Right lobe of liver (tissue), 6 donors: ENCODE measurements around the gene ADCY1. TPM values are rescaled to one million over a fixed set of nuclear protein-coding genes. Genes with fewer than 3 reads are reported as not detected.

Experiments
- ATAC-seq, 4 donors: fragments of 200-7000 bp; cut with Tn5 transposase; one replicate each; pipeline ENCODE4 v1.9.1; 2020; ENCODE audit warnings: mild to moderate bottlenecking in 4 of 4, moderate library complexity in 4 of 4
- DNase-seq, 3 donors: peaks; one replicate each; pipeline ENCODE4 v3.0.0-alpha.2; 2020
- H3K27ac ChIP-seq, 3 donors: fragments of 200-600 bp; one replicate each; pipeline ENCODE4 v1.8.0; 2022
- H3K27me3 ChIP-seq, 2 donors: fragments of 200-600 bp; one replicate each; pipeline ENCODE4 v1.8.0; 2022
- H3K36me3 ChIP-seq, 4 donors: fragments of 200-600 bp; sonication (generic) in 1 of 4; one replicate each; pipeline versions ENCODE4 v1.5.1 to v1.8.0; 2017 to 2022; ENCODE audit warnings: control low read depth in 1 of 4
- H3K4me1 ChIP-seq, 4 donors: fragments of 200-600 bp; sonication (generic) in 1 of 4; one replicate each; pipeline versions ENCODE4 v1.5.1 to v1.8.0; 2017 to 2022; ENCODE audit warnings: control low read depth in 1 of 4
- H3K4me3 ChIP-seq, 3 donors: fragments of 200-600 bp; one replicate each; pipeline ENCODE4 v1.8.0; 2022
- H3K9me3 ChIP-seq, 4 donors: fragments of 200-600 bp; sonication (generic) in 1 of 4; one replicate each; pipeline versions ENCODE4 v1.5.1 to v1.8.0; 2017 to 2022; ENCODE audit warnings: control low read depth in 1 of 4
- CTCF ChIP-seq, 4 donors: fragments of 200-600 bp in 3 of 4; fragments of 450-650 bp in 1 of 4; IDR thresholded peaks; one replicate each; pipeline versions ENCODE4 v1.5.1 to v1.8.0; 2016 to 2022; ENCODE audit warnings: antibody characterized with exemption in 4 of 4, mild to moderate bottlenecking in 2 of 4
- POLR2A ChIP-seq: fragments of 450-650 bp; IDR thresholded peaks from one replicate; pipeline ENCODE4 v1.6.1; 2017; ENCODE audit warnings: antibody characterized with exemption, mild to moderate bottlenecking
- WGBS: methylation state at CpG from one replicate; pipeline ENCODE4 v1.1.6; 2018; ENCODE audit warnings: low coverage, low lambda C conversion rate; ENCODE audit not compliant: insufficient coverage; ENCODE audit errors: missing lambda C conversion rate; 5-methylcytosine and 5-hydroxymethylcytosine counted together
- intact Hi-C, 2 donors: fragments of 100-400 bp; cut with DNase I; formaldehyde crosslinking; loops; one replicate each; pipeline versions ENCODE4 v1.11.2 to v1.14.1; 2022
- total RNA-seq, 6 experiments: library from RNA; depleted of rRNA in 2 of 6; stranded (reverse); fragments of >200 nt in 2 of 6; fragmentation: NEBNext Ultra II Directional in 3 of 6; extraction: Animal tissue kit (Norgen Biotek cat#: 25700) in 3 of 6; gene quantifications; one replicate each; pipeline versions ENCODE4 v1.1.0 to v1.2.4, GENCODE V29; 2016 to 2023
- donor health status: DM: no; HTN: yes; CAD: no.
- donor health status: DM: no; HTN: no; CAD: no.
- donor health status: DM: no; HTN: no; CAD: no.
- donor health status: DM: no; HTN: yes; CAD: no.
- donor health status: DM: no; HTN: yes; CAD: no.

Gene ADCY1
- total RNA-seq, 6 experiments from 2014 or later, result 7.2 to 17.6 (median 9.3) TPM

GRCh38 chr7:45601816-45602540 is 27.8 kb downstream of the ADCY1 start:
- ATAC-seq (no peak), DNase-seq (peak in 2 of 3 donors; percentile 20 to 28)
- Histone ChIP-seq H3K4me1 (no peaks in the 10 kb centered on the region), H3K27ac (no peak overlapping the region), H3K9me3 (no peaks in the 10 kb centered on the region), H3K36me3 (no peaks in the 10 kb centered on the region), H3K4me3 (no peak overlapping the region), H3K27me3 (no peaks in the 10 kb centered on the region)
- intact Hi-C loops, result no loop called here
- TF ChIP-seq CTCF (IDR thresholded peaks at IDR 0.05), result no peak
- TF ChIP-seq POLR2A, result no peak
- WGBS, result 67% methylated on average over 3 of the region's 6 CpGs

- peak in 2 of 3 donors; percentile 9 to 11 for DNase-seq
- no peak for ATAC-seq
- Histone ChIP-seq H3K9me3 (no peaks in the 10 kb centered on the region), H3K4me3 (no peak overlapping the region), H3K27me3 (no peaks in the 10 kb centered on the region), H3K27ac (no peak overlapping the region), H3K4me1 (no peaks in the 10 kb centered on the region), H3K36me3 (no peaks in the 10 kb centered on the region)
- intact Hi-C loops, result no loop called here
- WGBS, result 50% methylated on average over 1 of the region's 1 CpG
- TF ChIP-seq CTCF (IDR thresholded peaks at IDR 0.05) (no peak), POLR2A (no peak)
Measured at GRCh38 chr7:45606050-45606449, 31.9 kb downstream of the ADCY1 start.

GRCh38 chr7:45606931-45607330 is 32.8 kb downstream of the ADCY1 start:
- DNase-seq, result peak in 1 of 3 donors; percentile 10
- WGBS, result 57% methylated on average over 6 of the region's 7 CpGs

GRCh38 chr7:45609180-45609579 is 35.0 kb downstream of the ADCY1 start:
- H3K27ac ChIP-seq, result no peak overlapping the region
- intact Hi-C loops, result no loop called here

More at GRCh38 chr7:45606931-45607330, 32.8 kb downstream of the ADCY1 start:
- Histone ChIP-seq H3K27me3 (no peaks in the 10 kb centered on the region), H3K4me1 (no peaks in the 10 kb centered on the region), H3K4me3 (no peak overlapping the region), H3K9me3 (no peaks in the 10 kb centered on the region), H3K36me3 (no peaks in the 10 kb centered on the region), H3K27ac (no peak overlapping the region)
- intact Hi-C loops, result no loop called here
- TF ChIP-seq CTCF (IDR thresholded peaks at IDR 0.05) (no peak), POLR2A (no peak)
- no peak for ATAC-seq

More at GRCh38 chr7:45609180-45609579, 35.0 kb downstream of the ADCY1 start:
- H3K27me3 ChIP-seq, result no peaks in the 10 kb centered on the region
- ATAC-seq (peak in 1 of 4 donors; percentile 37), DNase-seq (peak in 2 of 3 donors; percentile 33 to 48)
- no peak overlapping the region for H3K4me3 ChIP-seq
- WGBS, result 79% methylated on average over 4 of the region's 16 CpGs
- H3K9me3 ChIP-seq, result no peaks in the 10 kb centered on the region
- no peaks in the 10 kb centered on the region for H3K36me3 ChIP-seq
- TF ChIP-seq CTCF (IDR thresholded peaks at IDR 0.05), result no peak
- TF ChIP-seq POLR2A, result no peak
- H3K4me1 ChIP-seq, result no peaks in the 10 kb centered on the region
